GM12874 (cell line): ENCODE measurements around the gene CHMP4A.

Experiments
- TF ChIP-seq, protein P1 (sequence below): IDR thresholded peaks from 2 replicates; pipeline ENCODE4 v1.5.1; 2011; ENCODE audit warnings: low read depth, mild to moderate bottlenecking, control low read depth, low read length, moderate library complexity; ENCODE audit not compliant: insufficient read depth

The CHMP4A gene

DNA sequence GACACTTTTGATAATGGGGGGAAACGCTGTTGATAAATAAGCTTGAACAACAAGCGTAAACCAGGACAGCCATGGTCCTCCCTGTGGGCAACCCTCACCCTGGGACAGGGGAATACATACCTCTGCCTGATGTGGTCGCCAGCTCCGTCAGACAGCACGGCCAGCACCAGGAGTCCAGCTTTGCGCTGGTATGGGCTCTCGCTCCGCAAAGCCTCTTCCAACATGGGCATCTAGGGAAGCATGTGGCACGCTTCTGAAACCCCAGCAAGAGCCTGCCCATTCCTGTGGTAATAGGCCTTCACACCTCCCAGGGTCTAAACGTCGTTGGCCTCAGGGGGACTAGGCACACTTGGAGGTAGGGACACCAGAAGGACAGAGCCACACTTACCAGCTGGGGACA lies 27.5 kb downstream of the CHMP4A start:
- TF ChIP-seq, protein P1, sequence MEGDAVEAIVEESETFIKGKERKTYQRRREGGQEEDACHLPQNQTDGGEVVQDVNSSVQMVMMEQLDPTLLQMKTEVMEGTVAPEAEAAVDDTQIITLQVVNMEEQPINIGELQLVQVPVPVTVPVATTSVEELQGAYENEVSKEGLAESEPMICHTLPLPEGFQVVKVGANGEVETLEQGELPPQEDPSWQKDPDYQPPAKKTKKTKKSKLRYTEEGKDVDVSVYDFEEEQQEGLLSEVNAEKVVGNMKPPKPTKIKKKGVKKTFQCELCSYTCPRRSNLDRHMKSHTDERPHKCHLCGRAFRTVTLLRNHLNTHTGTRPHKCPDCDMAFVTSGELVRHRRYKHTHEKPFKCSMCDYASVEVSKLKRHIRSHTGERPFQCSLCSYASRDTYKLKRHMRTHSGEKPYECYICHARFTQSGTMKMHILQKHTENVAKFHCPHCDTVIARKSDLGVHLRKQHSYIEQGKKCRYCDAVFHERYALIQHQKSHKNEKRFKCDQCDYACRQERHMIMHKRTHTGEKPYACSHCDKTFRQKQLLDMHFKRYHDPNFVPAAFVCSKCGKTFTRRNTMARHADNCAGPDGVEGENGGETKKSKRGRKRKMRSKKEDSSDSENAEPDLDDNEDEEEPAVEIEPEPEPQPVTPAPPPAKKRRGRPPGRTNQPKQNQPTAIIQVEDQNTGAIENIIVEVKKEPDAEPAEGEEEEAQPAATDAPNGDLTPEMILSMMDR, result no peak

DNA sequence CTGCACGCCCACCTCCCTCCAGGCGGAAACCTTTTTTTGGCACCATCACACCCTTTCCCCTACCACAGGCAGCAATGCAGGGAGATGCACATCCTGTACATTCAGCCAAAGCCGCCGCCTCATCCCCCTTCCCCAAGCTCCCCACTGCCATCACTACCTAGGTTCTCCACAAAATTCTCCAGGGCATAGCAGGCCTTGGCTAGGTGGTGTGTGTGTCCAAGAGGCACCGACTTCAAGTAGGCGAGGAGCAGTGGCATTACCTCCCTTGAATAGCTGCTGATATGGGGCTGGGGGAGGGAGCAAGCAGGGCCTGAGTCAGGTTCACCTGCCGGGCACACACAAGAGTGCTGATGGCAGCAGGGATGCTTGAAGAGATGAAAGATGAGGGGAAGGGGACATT lies 28.3 kb downstream of the CHMP4A start:
- TF ChIP-seq, protein P1, result no peak

DNA sequence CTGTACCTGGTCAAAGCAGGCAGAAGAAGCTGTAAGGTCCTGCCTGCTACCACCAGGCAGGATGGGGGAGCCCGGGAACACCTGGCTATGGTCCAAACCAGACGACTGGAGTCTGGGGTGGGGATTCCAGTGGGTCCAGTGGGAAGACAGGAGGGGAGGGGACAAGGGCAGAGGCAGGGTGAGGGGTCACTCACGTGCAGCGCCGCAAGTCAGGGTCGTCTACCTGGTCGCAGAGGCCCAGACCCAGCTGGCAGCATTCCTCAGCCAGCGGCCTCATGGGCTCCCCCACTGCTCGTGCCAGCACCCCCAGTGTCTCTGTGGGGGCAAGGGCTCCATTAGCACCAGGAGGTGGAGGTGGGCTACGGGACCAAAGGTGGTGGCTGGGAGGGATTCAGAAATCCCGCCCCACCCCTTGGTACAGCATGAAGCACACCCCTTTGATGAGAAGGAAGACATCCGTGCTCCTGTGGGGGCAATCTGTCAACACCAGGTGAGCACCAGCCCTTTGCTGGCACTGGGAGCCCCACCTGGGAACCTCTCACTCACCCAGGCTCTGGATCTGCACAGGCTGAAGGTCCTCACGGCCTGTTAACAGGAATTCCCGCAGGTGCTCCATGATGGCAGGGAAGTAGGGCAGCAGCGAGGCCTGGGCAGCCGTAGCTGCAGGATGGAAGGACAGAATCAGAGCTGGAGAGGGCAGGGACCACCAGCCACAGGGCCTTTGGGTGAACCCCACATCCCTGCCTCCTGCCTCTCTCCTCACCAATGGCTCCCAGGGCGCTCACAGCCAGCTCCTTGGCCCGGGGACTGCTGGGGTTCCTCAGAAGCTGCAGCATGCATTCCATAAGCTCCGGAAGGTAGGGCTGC lies 29.0 kb downstream of the CHMP4A start:
- TF ChIP-seq, protein P1, result no peak

DNA sequence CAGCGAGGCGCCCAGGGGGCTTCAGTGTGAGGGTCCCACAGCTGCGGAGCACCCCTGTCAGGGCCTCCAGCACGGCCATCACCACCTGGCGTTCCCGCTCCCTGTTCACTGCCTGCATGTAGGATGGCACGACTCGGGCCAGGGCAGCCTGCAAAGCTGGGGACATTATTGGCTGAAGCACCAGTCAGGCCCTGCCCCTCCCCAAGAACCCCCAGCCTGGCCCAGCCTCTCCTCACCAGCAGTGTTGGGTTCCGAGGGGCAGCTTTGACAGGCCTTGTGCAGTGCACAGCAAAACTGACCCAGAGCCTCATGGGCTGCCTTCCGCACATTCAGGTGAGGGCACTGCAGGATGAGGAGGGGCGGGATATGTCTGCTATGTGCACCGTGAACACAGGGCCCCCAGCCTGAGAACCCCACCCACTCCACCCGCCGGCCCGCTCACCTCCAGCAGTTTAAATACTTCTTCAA lies 30.2 kb downstream of the CHMP4A start:
- TF ChIP-seq, protein P1, result no peak

DNA sequence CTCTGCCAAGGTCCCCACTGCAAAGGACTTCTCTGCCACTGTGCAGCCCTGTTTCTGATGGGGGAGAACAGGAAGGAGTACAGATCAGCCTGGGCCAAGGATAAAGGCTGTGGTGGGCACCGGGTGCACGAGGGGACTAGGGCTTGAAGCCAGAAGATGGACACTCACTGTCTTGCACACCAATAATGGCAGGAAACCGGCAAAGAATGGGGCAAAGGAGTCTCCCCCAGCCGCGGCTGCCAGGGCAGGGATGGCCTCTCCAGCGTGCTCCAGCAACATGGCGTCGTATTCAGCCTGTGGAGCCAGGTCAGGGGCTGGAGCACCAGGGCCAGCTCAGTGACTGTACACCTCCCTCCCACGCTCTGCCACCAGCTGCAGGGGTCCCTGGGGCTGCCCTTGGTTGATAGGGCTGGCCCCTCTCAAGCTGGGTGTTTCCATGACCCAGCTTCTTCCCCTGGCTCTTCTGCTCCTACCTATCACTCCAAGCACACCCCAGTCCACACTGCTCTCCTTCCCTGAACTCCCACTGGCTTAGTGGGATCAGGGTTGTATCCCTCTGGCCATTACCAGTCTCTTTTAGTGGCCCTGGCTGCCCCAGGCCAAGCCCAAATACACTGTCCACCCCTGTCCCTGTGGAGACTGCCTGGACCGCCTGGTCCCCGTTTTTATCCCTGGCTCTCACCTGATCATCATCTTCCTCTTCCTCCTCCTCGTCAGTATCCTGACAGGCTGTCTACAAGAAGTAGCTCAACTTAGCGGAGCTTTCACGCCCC lies 31.0 kb downstream of the CHMP4A start:
- TF ChIP-seq, protein P1, result no peak

DNA sequence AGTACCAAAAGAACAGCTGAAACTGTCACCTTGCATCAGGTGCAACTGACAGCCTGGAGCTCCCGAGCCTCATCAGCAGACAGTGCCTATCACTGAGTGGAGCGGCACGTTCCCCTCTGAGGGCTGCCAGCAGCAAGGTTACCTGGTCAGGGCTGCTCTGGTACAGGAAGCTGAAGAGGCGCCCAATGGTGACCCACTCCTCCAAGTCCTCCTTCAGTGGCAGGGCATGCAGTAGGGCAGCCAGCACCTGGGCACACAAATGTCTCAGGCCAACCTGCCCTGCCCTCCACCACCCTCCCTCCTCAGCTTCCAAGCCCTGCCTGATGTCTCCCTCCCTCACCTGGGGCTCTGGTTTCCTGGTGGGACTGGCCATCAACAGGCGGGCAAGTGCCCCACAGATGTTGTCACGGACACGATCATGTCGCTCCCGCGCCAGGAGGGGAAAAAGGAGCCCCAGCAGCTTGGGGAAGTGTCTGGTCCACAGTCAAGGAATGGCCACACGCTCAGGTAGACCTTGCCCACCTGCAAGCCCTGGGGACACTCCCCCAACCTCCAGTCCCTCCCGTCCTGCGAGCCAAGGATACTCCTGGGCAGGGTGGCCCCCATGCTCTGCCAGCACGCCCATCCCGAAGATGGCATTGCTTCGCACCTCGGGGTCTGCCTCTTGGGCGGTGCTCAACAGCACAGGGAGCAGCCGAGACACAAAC lies 31.8 kb downstream of the CHMP4A start:
- TF ChIP-seq, protein P1, result no peak
